Liver (tissue), 9 donors: Measurements from ENCODE around the gene ACSS2. TPM values are rescaled to one million over a fixed set of nuclear protein-coding genes. Genes with fewer than 3 reads are reported as not detected.

Experiments
- DNase-seq: peaks from one replicate; pipeline ENCODE4 v3.0.0-alpha.2; 2017; ENCODE audit warnings: low spot score
- H3K27ac ChIP-seq, 2 donors: one replicate each; pipeline ENCODE4 v1.7.0; 2013; ENCODE audit warnings: inconsistent platforms in 2 of 2, low read length in 2 of 2, control low read depth in 1 of 2, low read depth in 1 of 2, mild to moderate bottlenecking in 1 of 2
- H3K27me3 ChIP-seq, 4 donors: one replicate each; pipeline versions ENCODE4 v1.6.1 to v1.7.0; 2013; ENCODE audit warnings: low read length in 3 of 4, inconsistent platforms in 1 of 4, mild to moderate bottlenecking in 1 of 4, moderate library complexity in 1 of 4; ENCODE audit not compliant: control insufficient read depth in 4 of 4, insufficient read depth in 4 of 4
- H3K36me3 ChIP-seq, 4 donors: one replicate each; pipeline versions ENCODE4 v1.6.1 to v1.7.0; 2013; ENCODE audit warnings: low read length in 3 of 4, mild to moderate bottlenecking in 3 of 4, low read depth in 1 of 4, moderate library complexity in 1 of 4; ENCODE audit not compliant: control insufficient read depth in 4 of 4, insufficient read depth in 3 of 4
- H3K4me1 ChIP-seq, 4 donors: one replicate each; pipeline versions ENCODE4 v1.6.1 to v1.7.0; 2013; ENCODE audit warnings: low read length in 3 of 4, mild to moderate bottlenecking in 3 of 4, moderate library complexity in 1 of 4; ENCODE audit not compliant: control insufficient read depth in 4 of 4, insufficient read depth in 4 of 4
- H3K4me3 ChIP-seq, 3 donors: one replicate each; pipeline versions ENCODE4 v1.6.1 to v1.7.0; 2013; ENCODE audit warnings: low read length in 3 of 3, control low read depth in 1 of 3, low read depth in 1 of 3, mild to moderate bottlenecking in 1 of 3
- H3K9ac ChIP-seq, 2 donors: one replicate each; pipeline ENCODE4 v1.7.0; 2013; ENCODE audit warnings: low read length in 2 of 2, mild to moderate bottlenecking in 2 of 2, moderate library complexity in 2 of 2, control low read depth in 1 of 2, low read depth in 1 of 2
- H3K9me3 ChIP-seq, 4 donors: one replicate each; pipeline versions ENCODE4 v1.6.1 to v1.7.0; 2013; ENCODE audit warnings: low read length in 3 of 4; ENCODE audit not compliant: control insufficient read depth in 4 of 4
- EGR1 ChIP-seq, 2 donors: IDR thresholded peaks; 2 replicates each; pipeline ENCODE4 v1.6.1; 2016 to 2018; ENCODE audit warnings: antibody characterized with exemption in 2 of 2, low read depth in 2 of 2
- FOXA1 ChIP-seq: IDR thresholded peaks from 2 replicates; pipeline ENCODE4 v1.6.1; 2016; ENCODE audit warnings: antibody characterized with exemption
- FOXA2 ChIP-seq: IDR thresholded peaks from 2 replicates; pipeline ENCODE4 v1.6.1; 2016; ENCODE audit warnings: antibody characterized with exemption
- HNF4G ChIP-seq: IDR thresholded peaks from 2 replicates; pipeline ENCODE4 v1.6.1; 2016; ENCODE audit warnings: antibody characterized with exemption
- JUND ChIP-seq, 2 donors: IDR thresholded peaks; 2 replicates each; pipeline ENCODE4 v1.6.1; 2016; ENCODE audit warnings: antibody characterized with exemption in 2 of 2
- NR2F2 ChIP-seq: IDR thresholded peaks from 2 replicates; pipeline ENCODE4 v1.6.1; 2016; ENCODE audit warnings: antibody characterized with exemption
- RAD21 ChIP-seq, 2 donors: IDR thresholded peaks; 2 replicates each; pipeline ENCODE4 v1.6.1; 2016; ENCODE audit warnings: antibody characterized with exemption in 2 of 2, mild to moderate bottlenecking in 2 of 2
- TAF1 ChIP-seq: conservative IDR thresholded peaks from 2 replicates; pipeline ENCODE4 v1.6.1; 2016; ENCODE audit warnings: antibody characterized with exemption, mild to moderate bottlenecking
- YY1 ChIP-seq: IDR thresholded peaks from 2 replicates; pipeline ENCODE4 v1.6.1; 2016; ENCODE audit warnings: antibody characterized with exemption, mild to moderate bottlenecking
- WGBS: extraction: QIAGEN DNeasy Blood & Tissue Kit; methylation state at CpG from one replicate; pipeline ENCODE4 v1.1.7; 2013; 5-methylcytosine and 5-hydroxymethylcytosine counted together
- polyA plus RNA-seq, 2 donors: library from polyadenylated mRNA; stranded (reverse) in 1 of 2; unstranded in 1 of 2; fragments of 200-250 nt in 1 of 2; fragments of >200 nt in 1 of 2; fragmentation: Nextera tagmentation in 1 of 2; extraction: Ambion mirVana in 1 of 2; gene quantifications; one replicate each; pipeline versions ENCODE4 v1.2.1 to v1.2.3, GENCODE V29; 2013 to 2015
- total RNA-seq, 2 donors: library from RNA; depleted of rRNA; stranded (reverse); fragments of >200 nt; gene quantifications; one replicate each; pipeline ENCODE4 v1.2.3, GENCODE V29; 2014
- TF ChIP-seq, protein P1 (sequence below): IDR thresholded peaks from 2 replicates; pipeline ENCODE4 v1.6.1; 2016; ENCODE audit warnings: antibody characterized with exemption
- TF ChIP-seq, protein P2 (sequence below): IDR thresholded peaks from 2 replicates; pipeline ENCODE4 v1.6.1; 2016; ENCODE audit warnings: antibody characterized with exemption, mild to moderate bottlenecking
- TF ChIP-seq, protein P3 (sequence below): fragments of 150-350 bp; IDR thresholded peaks from 2 replicates; pipeline ENCODE4 v1.5.1; 2017; ENCODE audit warnings: improper control_type of control experiment, low read depth, low read length; ENCODE audit not compliant: missing input control
- donor health status: healthy.
- donor health status: healthy.
- donor health status: healthy.
- donor health status: healthy.
- donor health status: healthy.

Gene ACSS2
- total and polyA plus RNA-seq, 4 donors = 29.8 to 260 (median 80.0) TPM

DNA sequence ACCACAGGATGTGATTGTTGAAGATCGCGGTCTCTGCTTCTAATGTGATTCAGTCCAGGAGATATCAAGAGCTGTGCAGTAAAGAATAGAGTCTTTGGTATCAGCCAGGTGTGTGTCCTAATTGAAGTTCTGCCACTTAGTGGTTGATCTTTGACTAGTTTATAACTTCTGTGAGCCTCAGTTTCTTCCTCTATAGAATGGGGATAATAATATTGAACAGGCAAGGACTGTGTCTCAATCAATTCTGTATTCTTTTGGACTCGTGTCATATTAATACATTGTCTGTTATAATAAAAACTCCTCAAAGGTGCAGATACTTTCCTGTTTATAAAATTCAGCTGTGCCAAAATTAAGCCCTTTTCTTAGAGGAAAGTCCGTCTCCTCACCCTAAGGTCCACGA, 27.8 kb upstream of the ACSS2 start:
- Histone ChIP-seq H3K9ac (no peak overlapping the region), H3K27ac (no peak overlapping the region), H3K4me3 (no peak overlapping the region), H3K27me3 (no peaks in the 10 kb centered on the region), H3K36me3 (peaks cover 2 to 34% (median 9%) of the 10 kb centered on the region in 4 donors), H3K4me1 (no peaks in the 10 kb centered on the region), H3K9me3 (no peaks in the 10 kb centered on the region)
- DNase-seq = no peak
- WGBS = 97% methylated on average over 5 of the region's 5 CpGs
- TF ChIP-seq FOXA1 (no peak), NR2F2 (no peak), FOXA2 (no peak), RAD21 (IDR thresholded peaks at IDR 0.05) (no peak), JUND (IDR thresholded peaks at IDR 0.05) (no peak), EGR1 (IDR thresholded peaks at IDR 0.05; ENCODE audit: low read depth in 2 of 2) (no peak), HNF4G (no peak), YY1 (no peak)
- TF ChIP-seq, protein P1, sequence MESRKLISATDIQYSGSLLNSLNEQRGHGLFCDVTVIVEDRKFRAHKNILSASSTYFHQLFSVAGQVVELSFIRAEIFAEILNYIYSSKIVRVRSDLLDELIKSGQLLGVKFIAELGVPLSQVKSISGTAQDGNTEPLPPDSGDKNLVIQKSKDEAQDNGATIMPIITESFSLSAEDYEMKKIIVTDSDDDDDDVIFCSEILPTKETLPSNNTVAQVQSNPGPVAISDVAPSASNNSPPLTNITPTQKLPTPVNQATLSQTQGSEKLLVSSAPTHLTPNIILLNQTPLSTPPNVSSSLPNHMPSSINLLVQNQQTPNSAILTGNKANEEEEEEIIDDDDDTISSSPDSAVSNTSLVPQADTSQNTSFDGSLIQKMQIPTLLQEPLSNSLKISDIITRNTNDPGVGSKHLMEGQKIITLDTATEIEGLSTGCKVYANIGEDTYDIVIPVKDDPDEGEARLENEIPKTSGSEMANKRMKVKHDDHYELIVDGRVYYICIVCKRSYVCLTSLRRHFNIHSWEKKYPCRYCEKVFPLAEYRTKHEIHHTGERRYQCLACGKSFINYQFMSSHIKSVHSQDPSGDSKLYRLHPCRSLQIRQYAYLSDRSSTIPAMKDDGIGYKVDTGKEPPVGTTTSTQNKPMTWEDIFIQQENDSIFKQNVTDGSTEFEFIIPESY = no peak
- TF ChIP-seq, protein P2, sequence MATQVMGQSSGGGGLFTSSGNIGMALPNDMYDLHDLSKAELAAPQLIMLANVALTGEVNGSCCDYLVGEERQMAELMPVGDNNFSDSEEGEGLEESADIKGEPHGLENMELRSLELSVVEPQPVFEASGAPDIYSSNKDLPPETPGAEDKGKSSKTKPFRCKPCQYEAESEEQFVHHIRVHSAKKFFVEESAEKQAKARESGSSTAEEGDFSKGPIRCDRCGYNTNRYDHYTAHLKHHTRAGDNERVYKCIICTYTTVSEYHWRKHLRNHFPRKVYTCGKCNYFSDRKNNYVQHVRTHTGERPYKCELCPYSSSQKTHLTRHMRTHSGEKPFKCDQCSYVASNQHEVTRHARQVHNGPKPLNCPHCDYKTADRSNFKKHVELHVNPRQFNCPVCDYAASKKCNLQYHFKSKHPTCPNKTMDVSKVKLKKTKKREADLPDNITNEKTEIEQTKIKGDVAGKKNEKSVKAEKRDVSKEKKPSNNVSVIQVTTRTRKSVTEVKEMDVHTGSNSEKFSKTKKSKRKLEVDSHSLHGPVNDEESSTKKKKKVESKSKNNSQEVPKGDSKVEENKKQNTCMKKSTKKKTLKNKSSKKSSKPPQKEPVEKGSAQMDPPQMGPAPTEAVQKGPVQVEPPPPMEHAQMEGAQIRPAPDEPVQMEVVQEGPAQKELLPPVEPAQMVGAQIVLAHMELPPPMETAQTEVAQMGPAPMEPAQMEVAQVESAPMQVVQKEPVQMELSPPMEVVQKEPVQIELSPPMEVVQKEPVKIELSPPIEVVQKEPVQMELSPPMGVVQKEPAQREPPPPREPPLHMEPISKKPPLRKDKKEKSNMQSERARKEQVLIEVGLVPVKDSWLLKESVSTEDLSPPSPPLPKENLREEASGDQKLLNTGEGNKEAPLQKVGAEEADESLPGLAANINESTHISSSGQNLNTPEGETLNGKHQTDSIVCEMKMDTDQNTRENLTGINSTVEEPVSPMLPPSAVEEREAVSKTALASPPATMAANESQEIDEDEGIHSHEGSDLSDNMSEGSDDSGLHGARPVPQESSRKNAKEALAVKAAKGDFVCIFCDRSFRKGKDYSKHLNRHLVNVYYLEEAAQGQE = no peak
- TF ChIP-seq, protein P3, sequence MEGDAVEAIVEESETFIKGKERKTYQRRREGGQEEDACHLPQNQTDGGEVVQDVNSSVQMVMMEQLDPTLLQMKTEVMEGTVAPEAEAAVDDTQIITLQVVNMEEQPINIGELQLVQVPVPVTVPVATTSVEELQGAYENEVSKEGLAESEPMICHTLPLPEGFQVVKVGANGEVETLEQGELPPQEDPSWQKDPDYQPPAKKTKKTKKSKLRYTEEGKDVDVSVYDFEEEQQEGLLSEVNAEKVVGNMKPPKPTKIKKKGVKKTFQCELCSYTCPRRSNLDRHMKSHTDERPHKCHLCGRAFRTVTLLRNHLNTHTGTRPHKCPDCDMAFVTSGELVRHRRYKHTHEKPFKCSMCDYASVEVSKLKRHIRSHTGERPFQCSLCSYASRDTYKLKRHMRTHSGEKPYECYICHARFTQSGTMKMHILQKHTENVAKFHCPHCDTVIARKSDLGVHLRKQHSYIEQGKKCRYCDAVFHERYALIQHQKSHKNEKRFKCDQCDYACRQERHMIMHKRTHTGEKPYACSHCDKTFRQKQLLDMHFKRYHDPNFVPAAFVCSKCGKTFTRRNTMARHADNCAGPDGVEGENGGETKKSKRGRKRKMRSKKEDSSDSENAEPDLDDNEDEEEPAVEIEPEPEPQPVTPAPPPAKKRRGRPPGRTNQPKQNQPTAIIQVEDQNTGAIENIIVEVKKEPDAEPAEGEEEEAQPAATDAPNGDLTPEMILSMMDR = no peak

DNA sequence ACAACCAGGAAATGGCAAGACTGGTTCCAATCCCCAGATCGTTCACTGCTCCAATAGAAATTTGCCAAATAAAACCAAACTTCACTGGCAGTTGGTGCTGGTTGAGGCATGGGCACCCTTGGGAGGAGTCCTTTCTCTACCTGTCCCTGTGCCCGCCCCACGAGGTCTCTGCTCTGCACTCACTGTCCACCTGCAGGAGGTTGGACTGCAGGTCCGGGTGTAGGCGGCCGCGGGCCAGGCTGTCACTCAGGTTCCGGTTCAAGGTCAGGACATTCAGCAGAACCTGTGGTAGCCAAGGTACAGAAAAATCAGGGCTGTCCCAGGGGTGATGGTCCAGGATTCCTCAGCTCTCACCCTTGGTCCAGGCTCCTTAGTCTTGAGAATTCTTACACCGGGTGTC, 26.6 kb upstream of the ACSS2 start:
- Histone ChIP-seq H3K9me3 (no peaks in the 10 kb centered on the region), H3K9ac (no peak overlapping the region), H3K27ac (no peak overlapping the region), H3K36me3 (peaks cover 2 to 40% (median 9%) of the 10 kb centered on the region in 4 donors), H3K27me3 (no peaks in the 10 kb centered on the region), H3K4me3 (no peak overlapping the region), H3K4me1 (no peaks in the 10 kb centered on the region)
- 90% methylated on average over 9 of the region's 9 CpGs for WGBS
- TF ChIP-seq, protein P1 = no peak
- TF ChIP-seq TAF1 = no peak
- no peak for TF ChIP-seq YY1
- DNase-seq = no peak
